ENCODE results near the gene WNT2.
"Not testable (repeated sequence)": the region's sequence is repeated elsewhere in the genome, so short reads cannot be mapped to it uniquely, and the experiment has no call there.

WNT2 gene

DNA sequence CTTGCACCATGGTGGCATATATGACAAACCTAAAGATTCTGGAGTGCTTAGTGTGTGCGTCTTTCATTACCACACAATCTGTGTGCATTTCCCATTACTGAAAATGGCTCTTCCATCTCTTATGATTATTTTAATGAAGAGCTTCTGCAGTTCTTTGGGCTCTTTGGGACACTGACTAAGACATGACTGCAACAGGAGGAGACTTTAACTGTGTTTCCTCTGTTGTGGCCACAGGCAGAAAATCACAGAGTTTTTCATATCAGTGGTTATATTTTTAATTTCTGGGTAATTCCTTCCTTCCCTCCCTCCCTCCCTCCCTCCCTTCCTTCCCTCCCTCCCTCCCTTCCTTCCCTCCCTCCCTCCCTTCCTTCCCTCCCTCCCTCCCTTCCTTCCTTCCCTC is 58.1 kb downstream of the WNT2 start:
- no peak for DNase-seq (ENCODE audit: low read depth, low spot score)

DNA sequence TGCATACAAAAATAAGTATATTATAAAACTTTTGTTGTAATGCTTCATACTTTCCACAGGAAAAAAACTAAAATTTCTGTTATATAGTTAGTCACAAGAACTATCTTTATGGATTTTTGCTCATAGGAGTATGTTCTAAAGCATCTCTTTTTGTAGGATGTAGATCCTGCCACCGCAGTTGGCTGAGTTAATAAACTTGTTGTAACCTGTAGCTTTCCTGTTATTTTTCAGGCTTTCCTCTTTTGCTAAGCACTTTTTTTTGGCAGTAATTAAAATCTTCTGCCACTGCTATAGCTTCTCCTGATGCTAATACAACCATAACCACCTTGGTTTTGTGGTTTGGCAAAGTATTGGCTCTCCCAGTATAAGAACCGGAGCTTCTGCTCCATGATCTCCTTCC is 60.3 kb downstream of the WNT2 start:
- DNase-seq (ENCODE audit: low read depth, low spot score): no peak

- DNase-seq (ENCODE audit: low read depth, low spot score): no peak
These were observed 63.2 kb downstream of the WNT2 start for GRCh38 chr7:117259615-117260014.

DNA sequence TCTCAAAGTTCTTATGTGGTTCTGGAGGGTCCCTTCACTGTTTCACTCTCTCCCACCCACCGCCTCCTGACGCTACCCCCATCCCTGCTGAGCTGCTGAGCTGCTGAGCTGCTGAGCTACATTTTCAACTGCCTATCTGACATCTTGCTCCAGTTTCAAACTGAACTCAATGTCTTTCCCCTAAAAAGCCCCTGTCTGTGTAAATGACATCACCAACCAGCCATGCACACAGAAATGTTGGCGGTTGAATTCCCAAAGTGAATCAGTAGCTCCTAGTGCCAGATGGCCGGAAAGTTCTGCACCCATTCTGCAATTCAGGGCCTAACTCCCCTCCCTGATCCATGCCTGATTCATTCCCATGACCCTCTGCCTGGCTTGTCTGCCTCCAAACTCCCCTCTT is 71.2 kb downstream of the WNT2 start:
- DNase-seq (ENCODE audit: low read depth, low spot score): no peak

DNA sequence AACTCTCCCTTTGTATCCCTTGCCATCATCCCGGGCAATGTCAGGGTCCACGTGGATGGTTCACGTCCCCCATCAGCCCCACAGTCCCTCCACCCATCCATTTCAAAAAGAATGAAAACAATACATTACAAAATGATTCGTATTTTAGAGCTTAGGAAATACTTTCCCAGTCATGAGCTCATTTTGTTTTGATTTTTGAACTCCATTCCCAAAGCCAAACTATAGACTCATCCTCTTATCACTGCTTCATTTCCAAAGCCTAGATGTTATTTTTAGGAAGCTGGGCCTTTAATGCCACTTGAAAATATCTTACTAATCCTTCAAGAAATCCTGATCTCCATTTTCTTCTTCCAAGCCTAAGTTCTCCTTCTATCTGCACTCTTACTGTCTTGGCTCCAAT is 72.1 kb downstream of the WNT2 start:
- DNase-seq (ENCODE audit: low read depth, low spot score): no peak

DNA sequence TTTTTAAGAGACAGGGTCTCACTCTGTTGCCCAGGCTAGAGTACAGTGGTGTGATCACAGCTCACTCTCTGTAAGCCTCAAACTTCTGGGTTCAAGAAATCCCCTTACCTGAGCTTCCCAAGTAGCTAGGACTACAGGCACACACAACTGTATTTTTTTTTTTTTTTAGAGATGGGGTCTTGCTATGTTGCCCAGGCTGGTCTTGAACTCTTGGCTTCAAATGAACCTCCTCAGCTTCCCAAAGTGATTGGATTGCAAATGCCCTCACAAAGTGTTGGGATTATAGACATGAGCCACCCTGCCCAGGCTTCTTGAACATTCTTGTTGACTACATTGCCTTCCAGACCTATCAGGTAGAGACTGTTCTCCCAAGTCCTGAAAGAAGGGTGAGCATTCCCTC is 72.6 kb downstream of the WNT2 start:
- no peak for DNase-seq (ENCODE audit: low read depth, low spot score)

GRCh38 chr7:117249696-117250095 is 73.2 kb downstream of the WNT2 start:
- no peak for DNase-seq (ENCODE audit: low read depth, low spot score)

GRCh38 chr7:117248829-117249228 is 74.0 kb downstream of the WNT2 start:
- DNase-seq (ENCODE audit: low read depth, low spot score): no peak

GRCh38 chr7:117247809-117248208 is 75.0 kb downstream of the WNT2 start:
- DNase-seq (ENCODE audit: low read depth, low spot score): no peak

- DNase-seq (ENCODE audit: low read depth, low spot score): not testable (repeated sequence)
These were observed 77.2 kb downstream of the WNT2 start for GRCh38 chr7:117245703-117246102.

- no peak for DNase-seq (ENCODE audit: low read depth, low spot score)
These were observed 79.5 kb downstream of the WNT2 start for GRCh38 chr7:117243390-117243789.

DNA sequence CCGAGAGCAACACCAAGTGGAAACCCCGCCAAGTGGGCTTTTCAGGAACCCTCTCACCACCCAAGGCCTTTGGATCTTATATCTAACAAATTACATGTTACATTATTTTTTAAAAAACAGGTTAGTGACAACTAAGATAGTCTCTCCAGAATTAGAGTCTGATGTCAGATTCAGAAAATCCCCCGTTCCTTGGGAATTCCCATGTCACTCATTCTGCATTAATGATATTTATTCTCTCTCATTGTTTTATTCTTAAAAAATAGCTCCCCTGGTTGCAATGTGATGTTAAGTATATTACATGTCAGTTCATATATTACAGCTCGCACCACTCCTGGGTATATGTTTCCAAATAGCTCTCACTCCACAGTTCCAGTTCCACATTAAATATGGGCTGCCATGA is 81.8 kb downstream of the WNT2 start:
- no peak for DNase-seq (ENCODE audit: low read depth, low spot score)

DNA sequence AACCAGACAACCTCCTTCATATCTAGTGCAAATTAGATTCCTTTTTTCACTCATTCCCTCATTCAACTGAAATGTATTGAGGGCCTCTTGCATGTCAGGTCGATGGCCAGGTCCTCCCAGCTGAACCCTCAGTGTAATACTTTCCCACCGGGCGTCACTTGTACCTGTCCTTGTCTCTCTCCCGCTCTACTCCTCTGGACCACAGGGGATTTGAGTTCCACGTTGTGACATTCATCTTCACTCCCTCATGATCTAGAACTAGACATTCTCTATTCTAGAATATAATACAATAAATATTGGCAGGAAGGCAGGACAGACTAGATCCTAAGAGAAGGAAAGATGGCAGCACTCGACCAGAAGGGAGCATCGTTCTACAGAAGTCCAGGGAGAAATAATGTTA is 83.9 kb downstream of the WNT2 start:
- no peak for DNase-seq (ENCODE audit: low read depth, low spot score)

DNA sequence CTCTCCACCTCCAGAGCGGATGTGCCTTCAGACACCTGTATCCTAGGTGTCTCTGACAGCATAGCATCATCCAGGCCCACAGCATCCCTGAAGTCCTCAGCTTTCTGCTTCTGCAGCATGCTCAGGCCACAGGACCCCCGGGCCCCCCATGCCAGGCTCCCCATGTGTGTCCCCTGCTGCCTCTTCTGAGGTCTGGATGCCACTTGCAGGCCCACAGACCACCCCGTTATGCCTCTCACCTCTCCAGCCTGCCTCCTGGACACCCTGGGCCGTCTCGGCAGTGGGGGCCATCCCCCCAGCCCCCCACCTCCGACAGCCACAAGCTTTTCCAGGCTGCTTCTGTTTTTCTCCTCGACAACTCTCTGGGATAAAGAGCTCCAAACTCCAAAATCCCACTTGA is 84.4 kb downstream of the WNT2 start:
- DNase-seq (ENCODE audit: low read depth, low spot score): no peak

DNA sequence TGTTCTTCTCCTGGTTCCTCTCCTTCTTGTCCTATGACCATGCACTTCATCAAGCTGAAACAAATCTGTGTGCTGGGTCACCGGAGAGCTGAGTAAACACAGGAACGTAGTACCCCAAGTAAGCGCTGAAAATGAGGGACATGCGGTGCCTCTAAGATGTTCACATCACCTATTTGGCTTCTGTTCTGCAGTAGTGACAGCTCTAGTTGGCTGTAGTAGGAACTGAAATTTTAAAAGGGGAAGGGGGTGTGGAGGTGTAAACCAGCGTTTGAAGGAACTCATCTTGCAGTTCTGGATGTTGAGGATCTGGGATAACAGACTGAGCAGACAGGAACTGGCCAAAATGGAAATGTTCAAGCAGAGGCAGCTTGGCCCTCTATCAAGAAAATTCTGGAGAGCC is 85.2 kb downstream of the WNT2 start:
- DNase-seq (ENCODE audit: low read depth, low spot score): no peak

DNA sequence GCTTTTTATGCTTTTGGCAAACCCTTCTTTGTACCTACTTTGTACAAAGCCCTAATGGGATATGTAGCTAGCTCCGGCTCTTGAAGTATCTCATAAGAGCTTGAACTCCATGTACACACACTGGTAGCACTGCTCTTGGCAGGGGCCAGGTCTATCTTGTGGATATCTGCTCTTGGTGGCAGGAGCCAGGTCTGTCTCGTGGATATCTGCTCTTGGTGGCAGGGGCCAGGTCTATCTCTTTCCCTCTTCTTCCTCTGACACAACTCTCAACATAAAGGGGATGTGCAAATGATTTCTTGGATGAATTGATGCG is 91.9 kb downstream of the WNT2 start:
- DNase-seq (ENCODE audit: low read depth, low spot score): no peak

- no peak for DNase-seq (ENCODE audit: low read depth, low spot score)
These were observed 92.4 kb downstream of the WNT2 start for GRCh38 chr7:117230276-117231046.

DNA sequence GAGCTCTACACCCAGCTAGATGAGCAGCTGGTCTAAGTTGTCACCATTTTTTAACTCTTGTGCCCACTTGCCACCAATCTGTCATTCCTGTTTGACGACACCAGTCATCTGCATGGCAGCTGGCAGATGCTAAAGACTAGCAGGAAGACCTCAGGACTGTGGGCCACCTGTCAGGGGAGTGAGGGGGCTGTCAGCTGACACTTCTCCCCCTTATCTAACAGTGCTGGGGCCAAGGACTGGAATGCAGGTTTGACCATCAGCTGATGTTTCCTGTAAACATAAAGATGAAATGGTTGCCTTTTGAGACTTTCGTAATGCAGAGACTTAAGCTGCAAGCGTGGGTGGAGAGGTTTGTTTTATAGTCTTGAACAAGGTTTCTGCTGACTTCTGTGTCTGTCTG is 93.5 kb downstream of the WNT2 start:
- DNase-seq (ENCODE audit: low read depth, low spot score): no peak

DNA sequence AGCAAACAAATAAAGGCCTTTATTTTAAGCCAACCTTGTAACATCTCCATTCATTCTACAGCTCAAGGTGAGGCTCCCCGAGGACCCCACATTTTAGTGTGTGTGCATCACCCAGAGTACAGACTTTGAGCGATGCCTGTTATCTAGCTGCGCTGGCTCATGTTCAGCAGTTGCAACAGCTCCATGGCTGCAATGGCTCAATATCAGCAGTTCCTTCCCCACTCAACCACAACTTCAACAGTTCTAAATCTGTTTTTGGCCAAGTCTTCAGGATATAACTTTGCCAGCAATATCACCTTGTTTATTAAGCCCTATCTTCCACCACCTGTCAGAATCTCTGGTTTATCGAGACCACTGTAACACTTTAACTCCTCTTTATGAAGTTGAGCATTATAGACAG is 95.8 kb downstream of the WNT2 start:
- no peak for DNase-seq (ENCODE audit: low read depth, low spot score)

DNA sequence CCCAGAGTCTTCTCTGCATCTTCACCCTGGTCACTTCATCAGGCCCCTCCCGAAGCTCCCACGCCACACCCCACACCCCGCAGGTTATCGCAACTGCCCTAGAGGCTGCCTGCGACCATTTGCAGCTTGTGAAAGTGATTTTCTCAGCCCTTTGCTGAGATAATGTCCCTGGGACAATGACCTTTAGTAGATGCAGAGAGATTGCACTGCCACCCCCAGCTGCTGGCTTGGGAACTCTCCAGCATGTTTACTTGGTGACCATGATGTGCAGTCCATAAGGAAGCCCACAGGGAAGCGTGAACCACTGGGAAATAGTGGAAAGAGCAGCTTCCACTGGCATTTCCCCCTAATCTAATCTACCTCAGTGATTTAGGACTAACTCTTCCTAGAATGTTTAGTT is 97.3 kb downstream of the WNT2 start:
- DNase-seq (ENCODE audit: low read depth, low spot score): no peak

All from activated naive CD8-positive, alpha-beta T cell treated with anti-CD3 and anti-CD28 coated beads, Interleukin-2, amount 50 U/mL, for 16 hours (primary cell).